Epithelial cell of proximal tubule (primary cell): ENCODE measurements around the gene CPNE9. TPM values are rescaled to one million over a fixed set of nuclear protein-coding genes. Genes with fewer than 3 reads are reported as not detected.

Experiments used
- DNase-seq: peaks from one replicate; pipeline ENCODE4 v3.0.0-alpha.2; 2011; ENCODE audit warnings: low read depth
- H3K4me3 ChIP-seq: 2 replicates; pipeline ENCODE4 v1.5.1; 2011; ENCODE audit warnings: low read depth, mild to moderate bottlenecking, low read length
- CTCF ChIP-seq: conservative IDR thresholded peaks from 2 replicates; pipeline ENCODE4 v1.5.1; 2012; ENCODE audit warnings: low read depth, mild to moderate bottlenecking, low read length
- total RNA-seq: library from RNA; depleted of rRNA; stranded (reverse); fragments of >200 nt; gene quantifications from 2 replicates; pipeline ENCODE4 v1.2.3, GENCODE V29; 2015

CPNE9 gene, protein sequence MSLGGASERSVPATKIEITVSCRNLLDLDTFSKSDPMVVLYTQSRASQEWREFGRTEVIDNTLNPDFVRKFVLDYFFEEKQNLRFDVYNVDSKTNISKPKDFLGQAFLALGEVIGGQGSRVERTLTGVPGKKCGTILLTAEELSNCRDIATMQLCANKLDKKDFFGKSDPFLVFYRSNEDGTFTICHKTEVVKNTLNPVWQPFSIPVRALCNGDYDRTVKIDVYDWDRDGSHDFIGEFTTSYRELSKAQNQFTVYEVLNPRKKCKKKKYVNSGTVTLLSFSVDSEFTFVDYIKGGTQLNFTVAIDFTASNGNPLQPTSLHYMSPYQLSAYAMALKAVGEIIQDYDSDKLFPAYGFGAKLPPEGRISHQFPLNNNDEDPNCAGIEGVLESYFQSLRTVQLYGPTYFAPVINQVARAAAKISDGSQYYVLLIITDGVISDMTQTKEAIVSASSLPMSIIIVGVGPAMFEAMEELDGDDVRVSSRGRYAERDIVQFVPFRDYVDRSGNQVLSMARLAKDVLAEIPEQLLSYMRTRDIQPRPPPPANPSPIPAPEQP
- total RNA-seq: not detected in 2 replicates

DNA sequence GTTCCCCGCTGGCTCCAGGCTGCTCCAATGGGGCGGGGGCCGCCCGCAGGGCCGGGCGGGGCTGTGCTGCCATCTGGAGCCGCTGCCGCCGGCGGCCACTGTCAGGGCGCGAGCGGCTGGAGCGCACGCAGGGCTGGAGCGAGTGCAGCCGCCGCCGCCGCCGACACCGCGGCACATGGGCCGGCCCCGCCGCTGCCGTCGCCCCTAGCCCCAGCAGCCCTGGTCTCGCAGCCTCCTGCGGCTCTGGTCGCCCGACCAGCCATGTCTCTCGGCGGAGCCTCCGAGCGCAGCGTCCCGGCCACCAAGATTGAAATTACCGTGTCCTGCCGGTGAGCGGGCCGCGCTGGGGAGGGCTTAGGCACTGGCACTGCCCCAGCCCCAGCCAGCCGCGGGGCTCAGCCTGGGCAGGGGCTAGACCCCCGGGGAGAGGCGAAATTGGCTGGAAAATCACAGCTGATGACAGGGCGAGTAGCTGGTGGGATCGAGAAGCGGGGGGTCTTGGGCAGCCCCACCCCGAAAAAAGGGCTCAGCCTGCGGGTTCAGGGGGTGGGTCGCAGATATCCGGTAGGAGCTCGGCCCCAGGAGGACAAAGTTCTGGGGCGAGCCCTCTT is at the start of gene CPNE9:
CPNE9 (plus strand) TSS at position 98 of the 611 bp plus-strand sequence; CDS start at position 262, 164 bp downstream.
- DNase-seq: no peak
- no peak for TF ChIP-seq CTCF
- peak within 1 kb of the TSS; percentile 36 for H3K4me3 ChIP-seq

GRCh38 chr3:9659849-9660248 is 43.8 kb upstream of the CPNE9 start:
- no peak overlapping the region for H3K4me3 ChIP-seq
- no peak for DNase-seq
- TF ChIP-seq CTCF: no peak

GRCh38 chr3:9660972-9661371 is 42.7 kb upstream of the CPNE9 start:
- no peak for DNase-seq
- no peak overlapping the region for H3K4me3 ChIP-seq
- no peak for TF ChIP-seq CTCF

GRCh38 chr3:9664119-9664751 is 39.4 kb upstream of the CPNE9 start:
- no peak for TF ChIP-seq CTCF
- DNase-seq: no peak
- H3K4me3 ChIP-seq: no peak overlapping the region

GRCh38 chr3:9666704-9667445 is 36.8 kb upstream of the CPNE9 start:
- no peak overlapping the region for H3K4me3 ChIP-seq
- no peak for TF ChIP-seq CTCF
- no peak for DNase-seq

GRCh38 chr3:9669277-9669676 is 34.4 kb upstream of the CPNE9 start:
- TF ChIP-seq CTCF: no peak
- DNase-seq: no peak

More at GRCh38 chr3:9669277-9669676, 34.4 kb upstream of the CPNE9 start:
- H3K4me3 ChIP-seq: no peak overlapping the region
